Vagina (tissue), 2 donors: Measurements from ENCODE around the gene APOA4. TPM values are rescaled to one million over a fixed set of nuclear protein-coding genes. Genes with fewer than 3 reads are reported as not detected.
"Not testable (repeated sequence)": the region's sequence is repeated elsewhere in the genome, so short reads cannot be mapped to it uniquely, and the experiment has no call there.

ENCODE experiments used
- DNase-seq, 2 donors: peaks; one replicate each; pipeline ENCODE4 v3.0.0-alpha.2; 2017; ENCODE audit errors: extremely low spot score in 2 of 2
- H3K27ac ChIP-seq: fragments of 200-600 bp; sonication (generic); one replicate; pipeline ENCODE4 v1.5.1; 2019
- H3K27me3 ChIP-seq: fragments of 200-600 bp; sonication (generic); one replicate; pipeline ENCODE4 v1.5.1; 2019
- H3K36me3 ChIP-seq, 2 donors: fragments of 200-600 bp; sonication (generic); one replicate each; pipeline ENCODE4 v1.5.1; 2017 to 2019
- H3K4me1 ChIP-seq: fragments of 200-600 bp; sonication (generic); one replicate; pipeline ENCODE4 v1.5.1; 2019
- H3K4me3 ChIP-seq, 2 donors: fragments of 200-600 bp; sonication (generic); 1 replicate in 1 of 2; 2 replicates in 1 of 2; pipeline ENCODE4 v1.5.1; 2016 to 2019
- H3K9me3 ChIP-seq: fragments of 200-600 bp; sonication (generic); one replicate; pipeline ENCODE4 v1.5.1; 2019
- CTCF ChIP-seq, 3 experiments: fragments of 450-650 bp in 2 of 3; fragments of 200-600 bp in 1 of 3; sonication (generic) in 1 of 3; IDR thresholded peaks; one replicate each; pipeline ENCODE4 v1.5.1; 2017 to 2019; ENCODE audit warnings: antibody characterized with exemption in 3 of 3, mild to moderate bottlenecking in 2 of 3, moderate library complexity in 2 of 3
- POLR2A ChIP-seq, 2 donors: fragments of 450-650 bp; IDR thresholded peaks; one replicate each; pipeline ENCODE4 v1.6.1; 2017; ENCODE audit warnings: antibody characterized with exemption in 2 of 2, mild to moderate bottlenecking in 2 of 2, moderate library complexity in 2 of 2
- POLR2AphosphoS5 ChIP-seq, 2 donors: sonication (generic); formaldehyde crosslinking; IDR thresholded peaks; one replicate each; pipeline ENCODE4 v1.9.0; 2017; ENCODE audit warnings: antibody characterized with exemption in 2 of 2, mild to moderate bottlenecking in 2 of 2, low read depth in 1 of 2; ENCODE audit not compliant: insufficient read depth in 1 of 2
- intact Hi-C: fragments of 100-400 bp; cut with DNase I; formaldehyde crosslinking; loops from one replicate; pipeline ENCODE4 v1.15.1; 2023
- total RNA-seq: library from RNA; depleted of rRNA; stranded (reverse); fragments of >200 nt; gene quantifications from one replicate; pipeline ENCODE4 v1.2.3, GENCODE V29; 2016

The APOA4 gene
- total RNA-seq, 1 donor from 2014 or later = not detected

GRCh38 chr11:116835042-116835772, 12.1 kb upstream of the APOA4 start:
- DNase-seq = no peak
- H3K4me1 ChIP-seq = peaks cover 11% of the 10 kb centered on the region
- H3K9me3 ChIP-seq = no peaks in the 10 kb centered on the region
- H3K36me3 ChIP-seq = no peaks in the 10 kb centered on the region
- peak overlapping the region; percentile 35 to 38 for H3K4me3 ChIP-seq
- TF ChIP-seq POLR2AphosphoS5 (IDR thresholded peaks at IDR 0.05; ENCODE audit: insufficient read depth in 1 of 2, low read depth in 1 of 2) = peak in 1 of 2 donors; percentile 41
- TF ChIP-seq CTCF (IDR thresholded peaks at IDR 0.05) = no peak
- TF ChIP-seq POLR2A (IDR thresholded peaks at IDR 0.05) = no peak
- peak overlapping the region; percentile 70 for H3K27ac ChIP-seq
- no peaks in the 10 kb centered on the region for H3K27me3 ChIP-seq
- intact Hi-C loops = no loop called here

GRCh38 chr11:116834535-116835041, 11.5 kb upstream of the APOA4 start:
- H3K4me1 ChIP-seq = peaks cover 11% of the 10 kb centered on the region
- H3K27me3 ChIP-seq, H3K9me3 ChIP-seq, H3K36me3 ChIP-seq, intact Hi-C loops, H3K27ac ChIP-seq, DNase-seq: not testable (repeated sequence)
- H3K4me3 ChIP-seq = peak overlapping the region in 1 of 2 donors; percentile 38

- Histone ChIP-seq H3K27ac (no peak overlapping the region), H3K9me3 (no peaks in the 10 kb centered on the region), H3K27me3 (no peaks in the 10 kb centered on the region), H3K36me3 (no peaks in the 10 kb centered on the region), H3K4me1 (peaks cover 11% of the 10 kb centered on the region), H3K4me3 (no peak overlapping the region)
- intact Hi-C loops = no loop called here
- TF ChIP-seq POLR2A (IDR thresholded peaks at IDR 0.05) = no peak
- TF ChIP-seq POLR2AphosphoS5 (IDR thresholded peaks at IDR 0.05; ENCODE audit: insufficient read depth in 1 of 2, low read depth in 1 of 2) = no peak
- DNase-seq = no peak
Observed at GRCh38 chr11:116833816-116834534, 10.9 kb upstream of the APOA4 start.

- no peaks in the 10 kb centered on the region for H3K9me3 ChIP-seq
- no peak overlapping the region for H3K4me3 ChIP-seq
- intact Hi-C loops = no loop called here
- H3K27ac ChIP-seq = no peak overlapping the region
- DNase-seq = no peak
- peaks cover 11% of the 10 kb centered on the region for H3K4me1 ChIP-seq
- no peaks in the 10 kb centered on the region for H3K27me3 ChIP-seq
- no peak for TF ChIP-seq CTCF (IDR thresholded peaks at IDR 0.05)
- TF ChIP-seq POLR2A (IDR thresholded peaks at IDR 0.05) = no peak
- TF ChIP-seq POLR2AphosphoS5 (IDR thresholded peaks at IDR 0.05; ENCODE audit: insufficient read depth in 1 of 2, low read depth in 1 of 2) = no peak
- no peaks in the 10 kb centered on the region for H3K36me3 ChIP-seq
Observed at GRCh38 chr11:116833491-116833815, 10.3 kb upstream of the APOA4 start.

GRCh38 chr11:116832350-116833290, 9.5 kb upstream of the APOA4 start:
- intact Hi-C loops = no loop called here
- DNase-seq = no peak
- TF ChIP-seq POLR2AphosphoS5 (IDR thresholded peaks at IDR 0.05; ENCODE audit: insufficient read depth in 1 of 2, low read depth in 1 of 2) = no peak
- no peak for TF ChIP-seq CTCF (IDR thresholded peaks at IDR 0.05)
- TF ChIP-seq POLR2A (IDR thresholded peaks at IDR 0.05) = no peak
- peaks cover 11% of the 10 kb centered on the region for H3K4me1 ChIP-seq
- H3K27me3 ChIP-seq = no peaks in the 10 kb centered on the region
- H3K27ac ChIP-seq = no peak overlapping the region
- no peak overlapping the region for H3K4me3 ChIP-seq
- H3K9me3 ChIP-seq = no peaks in the 10 kb centered on the region
- no peaks in the 10 kb centered on the region for H3K36me3 ChIP-seq
